HG03342 (cell line): Measurements from ENCODE around the gene PFN4.
"Not testable (repeated sequence)": the region's sequence is repeated elsewhere in the genome, so short reads cannot be mapped to it uniquely, and the experiment has no call there.

Experiments
- ATAC-seq: cut with Tn5 transposase; IDR thresholded peaks from one replicate; pipeline ENCODE4 v1.9.1; 2021; ENCODE audit warnings: mild to moderate bottlenecking, moderate library complexity; ENCODE audit not compliant: unreplicated experiment

Gene PFN4

GRCh38 chr2:24115057-24115456 is 8.1 kb downstream of the PFN4 start:
- no peak for ATAC-seq

- ATAC-seq: no peak
Measured at GRCh38 chr2:24111407-24111901, 11.7 kb downstream of the PFN4 start.

- ATAC-seq: no peak
Measured at GRCh38 chr2:24110660-24111303, 12.4 kb downstream of the PFN4 start.

DNA sequence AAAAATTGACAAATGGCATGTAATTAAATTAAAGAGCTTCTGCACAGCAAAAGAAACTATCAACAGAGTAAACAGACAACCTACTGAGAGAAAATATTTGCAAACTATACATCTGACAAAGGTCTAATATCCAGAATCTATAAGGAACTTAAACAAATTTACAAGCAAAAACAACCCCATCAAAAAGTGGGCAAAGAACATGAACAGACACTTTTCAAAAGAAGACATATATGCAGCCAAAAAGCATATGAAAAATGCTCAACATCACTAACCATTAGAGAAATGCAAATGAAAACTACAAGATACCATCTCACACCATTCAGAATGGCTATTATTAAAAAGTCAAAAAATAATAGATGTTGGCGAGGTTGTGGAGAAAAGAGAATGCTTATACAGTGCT is 13.7 kb downstream of the PFN4 start:
- ATAC-seq: not testable (repeated sequence)

DNA sequence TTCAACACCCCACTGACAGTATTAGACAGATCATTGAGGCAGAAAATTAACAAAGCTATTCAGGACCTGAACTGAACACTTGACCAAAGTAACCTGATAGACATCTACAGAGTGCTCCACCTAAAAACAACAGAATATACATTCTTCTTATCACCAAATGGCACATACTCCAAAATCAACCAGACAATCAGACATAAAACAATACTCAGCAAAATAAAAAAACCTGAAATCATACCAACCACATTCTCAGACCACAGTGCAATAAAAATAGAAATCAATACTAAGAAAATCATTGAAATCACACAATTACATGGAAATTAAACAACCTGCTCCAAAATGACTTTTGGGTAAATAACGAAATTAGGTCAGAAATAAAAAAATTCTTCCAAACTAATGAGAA is 15.8 kb downstream of the PFN4 start:
- ATAC-seq: no peak

DNA sequence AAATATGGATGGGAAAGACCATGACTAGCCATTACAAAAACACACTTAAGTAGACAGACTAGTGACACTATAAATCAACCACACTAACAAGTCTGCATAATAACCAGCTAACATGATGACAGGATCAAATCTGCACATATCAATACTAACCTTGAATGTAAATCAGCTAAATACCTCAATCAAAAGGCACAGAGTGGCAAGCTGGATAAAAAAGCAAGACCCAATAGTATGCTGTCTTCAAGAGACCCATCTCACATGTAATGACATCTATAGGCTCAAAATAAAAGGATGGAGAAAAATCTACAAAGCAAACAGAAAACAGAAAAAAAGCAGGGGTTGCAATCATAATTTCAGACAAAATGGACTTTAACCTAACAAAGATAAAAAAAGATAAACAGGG is 16.3 kb downstream of the PFN4 start:
- no peak for ATAC-seq

- no peak for ATAC-seq
Measured at GRCh38 chr2:24105816-24106215, 17.3 kb downstream of the PFN4 start.

DNA sequence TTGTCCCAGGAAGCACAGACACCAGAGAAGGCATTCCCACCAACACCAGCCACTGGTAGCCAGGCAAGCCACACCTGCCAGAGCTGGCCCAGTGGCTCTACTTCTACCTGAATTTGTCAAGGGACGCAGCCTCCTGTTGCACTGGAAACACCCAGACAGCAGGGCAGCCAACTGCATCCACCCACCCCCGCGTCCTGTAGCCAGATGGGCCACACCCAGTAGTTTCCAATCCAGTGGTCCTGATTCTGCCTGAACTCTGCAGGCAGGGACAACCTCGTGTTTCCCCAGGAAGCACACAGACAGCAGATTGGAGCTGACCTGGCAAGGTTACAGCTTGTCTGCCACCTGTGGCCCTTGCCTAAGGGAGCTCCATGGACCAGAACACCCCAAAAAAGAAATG is 18.2 kb downstream of the PFN4 start:
- no peak for ATAC-seq

DNA sequence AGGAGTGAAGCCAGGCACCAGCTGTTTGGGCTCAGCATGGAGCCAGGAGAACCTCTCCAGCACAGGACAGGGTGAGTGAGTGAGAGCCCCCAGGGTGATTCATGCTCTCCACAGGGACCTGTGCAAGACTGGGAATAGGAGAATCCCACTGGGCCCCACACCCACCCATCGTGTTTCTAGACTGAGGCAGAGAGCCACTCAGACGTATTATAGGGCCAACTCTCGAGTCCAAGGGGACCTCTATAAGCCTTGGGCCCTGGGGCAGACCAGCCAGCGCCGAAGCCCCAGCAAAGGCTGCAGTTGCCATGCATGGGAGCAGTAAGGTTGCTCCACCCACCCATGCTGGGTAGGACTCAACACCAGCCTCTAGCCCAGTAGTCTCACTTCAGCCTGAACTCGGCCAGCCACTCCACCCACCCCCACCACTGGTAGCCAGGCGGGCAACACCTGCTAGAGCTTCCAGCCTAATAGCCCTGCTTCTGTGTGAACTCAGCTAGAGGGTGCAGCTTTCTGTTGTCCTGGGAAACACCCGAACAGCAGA is 19.0 kb downstream of the PFN4 start:
- ATAC-seq: no peak

DNA sequence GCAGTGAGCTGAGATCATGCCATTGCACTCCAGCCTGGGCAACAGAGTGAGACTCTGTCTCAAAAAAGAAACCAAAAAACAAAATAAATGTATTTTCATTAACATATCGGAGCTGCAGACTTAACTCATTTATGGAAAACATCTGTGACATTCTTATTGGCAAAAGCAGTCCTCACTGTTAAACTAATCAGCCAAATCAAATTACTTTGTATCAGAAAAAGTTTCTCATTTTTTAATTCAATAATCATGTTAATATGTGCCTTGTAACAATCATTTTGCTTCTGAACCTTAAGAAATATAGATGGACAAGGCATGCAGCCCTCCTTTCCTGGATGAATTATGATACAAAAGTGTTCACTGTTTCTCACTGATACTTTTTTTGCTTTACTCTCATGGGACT is 20.5 kb downstream of the PFN4 start:
- ATAC-seq: no peak

DNA sequence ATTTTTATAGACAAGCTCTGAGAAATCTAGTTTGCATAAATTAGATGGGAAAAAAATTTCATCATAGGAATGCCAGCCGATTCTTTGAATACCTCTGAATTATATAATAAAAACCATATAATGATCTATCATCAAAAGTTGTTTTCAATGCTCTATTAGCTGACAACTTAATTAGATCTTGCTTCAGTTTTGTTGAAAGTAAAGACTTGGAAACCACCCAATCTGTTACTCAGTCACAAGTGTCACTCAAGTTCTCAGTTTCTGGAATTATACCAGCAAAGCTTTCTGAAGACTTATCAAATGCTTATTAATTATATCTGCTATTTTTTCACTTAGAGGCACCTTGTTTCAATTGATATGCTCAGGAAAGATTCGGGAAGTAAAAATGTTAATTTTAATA is 21.1 kb downstream of the PFN4 start:
- ATAC-seq: no peak

DNA sequence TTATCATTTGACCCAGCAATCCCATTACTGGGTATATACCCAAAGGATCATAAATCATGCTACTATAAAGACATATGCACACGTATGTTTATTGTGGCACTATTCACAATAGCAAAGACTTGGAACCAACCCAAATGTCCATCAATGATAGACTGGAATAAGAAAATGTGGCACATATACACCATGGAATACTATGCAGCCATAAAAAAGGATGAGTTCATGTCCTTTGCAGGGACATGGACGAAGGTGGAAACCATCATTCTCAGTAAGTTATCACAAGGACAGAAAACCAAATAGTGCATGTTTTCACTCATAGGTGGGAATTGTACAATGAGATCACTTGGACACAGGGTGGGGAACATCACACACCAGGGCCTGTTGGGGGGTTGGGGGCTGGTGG is 22.4 kb downstream of the PFN4 start:
- not testable (repeated sequence) for ATAC-seq

DNA sequence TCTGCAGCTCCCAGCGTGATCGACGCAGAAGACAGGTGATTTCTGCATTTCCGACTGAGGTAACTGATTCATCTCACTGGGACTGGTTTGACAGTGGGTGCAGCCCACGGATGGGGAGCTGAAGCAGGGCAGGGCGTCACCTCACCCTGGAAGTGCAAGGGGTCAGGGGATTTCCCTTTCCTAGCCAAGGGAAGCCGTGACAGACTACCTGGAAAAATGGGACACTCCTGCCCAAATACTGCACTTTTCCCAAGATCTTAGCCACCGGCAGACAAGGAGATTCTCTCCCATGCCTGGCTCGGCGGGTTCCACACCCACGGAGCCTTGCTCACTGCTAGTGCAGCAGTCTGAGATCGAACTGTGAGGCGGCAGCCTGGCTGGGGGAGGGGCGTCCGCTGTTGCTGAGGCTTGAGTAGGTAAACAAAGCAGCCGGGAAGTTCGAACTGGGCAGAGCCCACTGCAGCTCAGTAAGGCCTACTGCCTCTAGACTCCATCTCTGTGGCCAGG is 27.9 kb downstream of the PFN4 start:
- ATAC-seq: not testable (repeated sequence)

- ATAC-seq: not testable (repeated sequence)
Measured at GRCh38 chr2:24093270-24093669, 29.9 kb downstream of the PFN4 start.

DNA sequence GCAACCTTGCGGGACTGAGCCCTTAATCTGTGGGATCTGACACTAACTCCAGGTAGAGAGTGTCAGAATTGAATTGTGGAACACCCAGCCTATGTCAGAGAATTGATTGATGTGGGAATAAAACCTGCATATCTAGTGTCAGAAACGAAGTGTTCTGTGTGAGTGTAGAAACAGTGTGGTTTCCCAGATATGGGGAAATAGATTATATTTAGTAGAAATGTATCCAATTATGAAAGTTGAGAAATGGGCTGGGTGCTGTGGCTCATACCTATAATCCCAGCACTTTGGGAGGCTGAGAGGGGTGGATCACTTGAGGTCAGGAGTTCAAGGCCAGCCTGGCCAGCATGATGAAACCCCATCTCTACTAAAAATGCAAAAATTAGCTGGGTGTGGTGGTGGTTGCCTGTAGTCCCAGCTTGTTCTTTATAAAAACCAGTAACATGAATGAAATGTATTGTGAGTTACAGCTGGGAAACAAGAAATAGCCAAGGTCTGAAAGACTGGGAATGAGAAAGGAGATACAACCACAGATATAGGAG is 34.2 kb downstream of the PFN4 start:
- ATAC-seq: no peak

DNA sequence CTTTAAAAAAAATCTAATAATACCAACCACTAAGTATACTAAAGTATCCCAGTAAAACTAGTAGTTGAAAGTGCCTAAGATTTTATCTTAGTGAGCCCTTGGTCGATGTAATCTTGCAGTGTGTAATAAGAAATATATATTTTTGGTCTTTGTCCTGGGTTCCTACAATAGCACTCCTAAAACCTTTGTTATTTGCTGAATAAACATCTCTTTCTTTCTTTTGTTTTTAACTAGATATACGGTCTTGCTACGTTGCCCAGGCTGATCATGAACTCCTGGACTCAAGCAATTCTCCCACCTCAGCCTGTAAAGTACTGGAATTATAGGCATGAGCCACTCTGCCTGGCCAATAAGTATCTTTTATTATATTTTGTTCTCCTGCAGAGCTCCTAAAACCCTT is 36.1 kb downstream of the PFN4 start:
- ATAC-seq: no peak

DNA sequence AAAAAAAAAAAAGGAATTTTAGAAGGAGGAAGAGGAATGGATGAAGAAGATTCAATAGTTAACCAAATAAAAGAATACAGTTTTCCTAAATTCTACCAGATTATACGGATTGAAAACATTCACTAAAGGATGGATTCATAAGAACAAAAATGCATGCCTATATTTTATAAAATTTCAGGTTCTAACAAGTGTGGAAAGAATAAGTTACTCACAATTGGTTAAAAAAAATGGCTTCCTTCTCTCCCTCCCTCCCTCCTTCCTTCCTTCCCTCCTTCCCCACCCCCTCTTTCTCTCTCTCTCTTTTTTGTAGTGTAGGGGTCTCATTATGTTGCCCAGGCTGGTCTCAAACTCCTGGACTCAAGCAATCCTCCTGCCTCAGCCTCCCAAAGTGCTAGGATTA is 36.9 kb downstream of the PFN4 start:
- ATAC-seq: no peak

GRCh38 chr2:24085200-24085489 is 38.0 kb downstream of the PFN4 start:
- ATAC-seq: no peak

GRCh38 chr2:24084386-24085199 is 38.5 kb downstream of the PFN4 start, which contains the start of gene TP53I3:
TSS of gene TP53I3 (minus strand) at chr2:24084834. CDS start at chr2:24084326, 508 bp downstream.
- ATAC-seq: peak; percentile 70

DNA sequence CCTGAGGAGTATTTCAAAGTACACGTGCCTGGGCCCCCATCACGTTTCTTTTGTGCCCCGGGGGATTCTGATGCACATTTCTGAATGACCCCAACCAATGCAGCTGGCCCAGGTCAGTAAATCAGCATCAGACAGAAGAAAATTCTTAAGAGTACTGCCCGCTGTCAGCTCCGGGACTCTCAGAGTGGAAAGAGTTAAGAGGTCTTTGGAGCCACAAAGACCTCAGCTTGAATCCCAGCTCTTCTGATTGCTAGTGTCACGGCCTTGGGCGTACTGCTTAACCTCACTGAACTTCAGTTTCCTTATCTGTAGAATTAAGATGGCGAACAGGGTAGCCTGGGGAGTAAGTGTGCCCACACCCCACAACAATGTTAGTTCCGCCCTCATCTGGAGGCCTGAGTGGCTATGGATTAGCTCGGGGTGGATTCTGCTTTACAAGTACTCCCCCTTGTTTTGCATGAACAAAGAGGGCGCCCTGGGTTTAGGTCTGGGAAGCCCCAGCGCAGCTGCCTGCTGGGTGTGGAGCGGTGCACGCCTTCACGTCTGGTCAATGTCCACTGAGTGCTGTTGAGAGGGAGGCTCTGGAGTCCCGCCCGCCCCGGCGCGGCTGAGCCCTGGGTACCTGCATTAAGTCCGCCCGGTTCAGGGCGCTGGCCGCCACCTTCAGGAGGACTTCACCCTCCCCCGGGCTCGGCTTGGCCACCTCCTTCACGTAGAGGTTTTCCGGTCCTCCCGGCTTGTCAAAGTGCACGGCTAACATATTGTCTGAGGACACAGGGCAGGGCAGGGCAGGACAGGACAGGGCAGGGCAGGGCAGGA is 39.4 kb downstream of the PFN4 start:
- ATAC-seq: peak; percentile 83
